HG03097 (cell line): ENCODE data around the gene PEAK3.

Source experiments
- ATAC-seq: cut with Tn5 transposase; IDR thresholded peaks from one replicate; pipeline ENCODE4 v1.9.1; 2021; ENCODE audit not compliant: unreplicated experiment, low FRiP score

The PEAK3 gene

GRCh38 chr19:2282062-2282861 is at the start of gene PEAK3:
PEAK3 (minus strand) TSS chr19:2282175; CDS start chr19:2280931, 1,244 bp downstream.
- ATAC-seq, result no peak

GRCh38 chr19:2330632-2331284 is 48.8 kb upstream of the PEAK3 start:
- ATAC-seq, result no peak

- no peak for ATAC-seq
These were observed 48.3 kb upstream of the PEAK3 start for GRCh38 chr19:2330255-2330631.

DNA sequence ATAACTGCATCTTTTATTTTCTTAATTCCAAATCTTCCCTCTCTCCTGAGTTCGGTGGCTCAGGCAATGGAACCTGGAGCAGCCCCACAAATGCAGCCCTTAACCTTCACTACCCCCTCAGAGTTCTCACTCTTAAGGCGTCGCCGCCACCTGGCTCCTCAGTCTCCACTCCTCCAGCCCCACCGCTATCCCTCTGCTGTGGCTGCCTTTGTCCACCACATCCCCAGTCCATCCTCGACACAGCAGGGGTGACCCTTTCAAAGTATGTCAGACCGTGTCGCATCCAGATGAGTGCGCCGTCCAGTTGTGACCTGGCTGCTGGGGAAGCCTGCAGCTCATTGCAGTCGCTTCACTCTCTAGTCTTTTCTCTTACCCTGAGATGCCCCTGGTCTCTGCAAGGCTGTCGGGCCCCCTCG is 47.5 kb upstream of the PEAK3 start:
- ATAC-seq, result no peak

DNA sequence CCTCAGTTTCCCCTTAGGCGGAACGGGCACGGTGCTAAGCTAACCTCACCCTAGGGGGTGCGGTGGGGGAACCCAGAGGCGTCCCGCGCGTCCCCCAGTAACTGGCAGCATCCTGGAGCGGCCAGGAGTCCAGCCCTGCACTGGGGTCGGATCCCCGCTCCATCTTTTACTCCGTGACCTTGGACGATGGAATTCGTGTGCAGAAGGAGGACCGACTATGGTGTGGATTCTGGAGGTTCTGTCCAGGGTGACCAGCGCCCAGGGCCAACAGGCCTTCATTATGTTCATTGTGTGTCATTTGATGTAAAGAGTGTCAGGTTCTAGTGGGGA is 47.1 kb upstream of the PEAK3 start:
- no peak for ATAC-seq

GRCh38 chr19:2328401-2329148 is 46.6 kb upstream of the PEAK3 start, which contains the start of the genes LSM7 and SPPL2B:
LSM7 (minus strand) TSS chr19:2328586; CDS start chr19:2328566, 20 bp downstream.
SPPL2B (plus strand) TSS chr19:2328684; CDS start chr19:2328710, 26 bp downstream.
- peak; percentile 53 for ATAC-seq

DNA sequence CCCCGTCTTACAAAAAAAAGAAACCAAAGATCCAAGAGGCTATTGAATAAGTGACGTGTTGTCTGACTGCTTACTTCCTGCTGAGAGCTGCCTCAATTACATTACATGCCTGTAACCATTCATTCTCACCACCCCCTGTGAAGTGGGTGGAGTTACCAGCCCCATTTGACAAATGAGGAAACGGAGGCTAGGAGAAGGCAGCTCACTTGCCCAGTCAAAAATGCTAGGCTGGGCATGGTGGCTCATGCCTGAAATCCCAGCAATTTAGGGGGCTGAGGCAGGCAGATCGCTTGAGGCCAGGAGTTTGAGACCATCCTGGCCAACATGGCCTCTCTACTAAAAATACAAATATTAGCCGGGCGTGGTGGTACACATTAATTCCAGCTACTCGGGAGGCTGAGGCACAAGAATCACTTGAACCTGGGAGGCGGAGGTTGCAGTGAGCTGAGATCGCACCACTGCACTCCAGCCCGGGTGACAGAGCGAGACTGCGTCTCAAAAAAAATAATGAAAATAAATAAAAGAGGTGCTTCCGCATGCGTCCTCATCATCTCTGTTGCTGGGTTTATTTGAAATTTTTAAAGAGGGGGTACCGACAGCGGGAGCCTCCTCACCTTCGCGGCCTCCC is 45.9 kb upstream of the PEAK3 start:
- ATAC-seq, result no peak

- no peak for ATAC-seq
These were observed 44.9 kb upstream of the PEAK3 start for GRCh38 chr19:2326699-2327360.

DNA sequence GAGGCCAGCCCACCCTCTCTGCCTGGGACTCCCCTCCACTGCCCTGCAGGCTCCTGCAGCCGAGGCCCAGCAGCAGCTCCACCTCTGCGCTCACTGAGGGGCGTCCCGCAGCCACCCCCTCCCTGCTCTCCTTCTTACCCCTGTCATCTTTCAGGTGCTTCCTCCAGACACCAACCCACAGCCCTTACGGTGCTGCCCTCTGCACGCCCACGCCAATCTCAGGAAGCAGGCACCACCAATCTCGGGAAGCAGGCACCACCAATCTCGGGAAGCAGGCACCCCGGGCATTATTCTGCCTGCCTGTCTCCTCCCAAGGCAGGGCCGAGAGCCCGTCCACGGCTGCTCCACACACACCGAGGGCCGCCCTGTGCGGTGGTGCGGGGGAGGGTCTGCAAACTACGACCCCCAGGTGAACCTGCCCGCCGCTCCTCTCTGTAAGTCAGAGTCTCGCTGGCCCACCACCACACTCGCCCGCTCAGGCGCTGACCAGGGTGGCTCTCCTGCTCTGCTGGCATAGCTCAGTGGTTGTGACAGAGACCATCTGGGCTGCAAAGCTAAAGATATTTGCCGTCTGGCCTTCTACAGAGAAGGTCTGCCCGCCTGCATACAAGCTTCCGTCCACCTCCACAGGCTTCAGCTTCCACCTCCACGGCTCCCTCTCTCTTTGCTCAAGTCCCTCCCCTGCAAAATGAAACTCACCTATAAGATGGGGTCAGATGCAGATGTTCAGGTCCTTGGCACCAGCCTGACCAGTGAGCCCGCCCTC is 43.5 kb upstream of the PEAK3 start:
- ATAC-seq, result no peak

GRCh38 chr19:2324220-2324948 is 42.4 kb upstream of the PEAK3 start:
- no peak for ATAC-seq

- no peak for ATAC-seq
These were observed 41.7 kb upstream of the PEAK3 start for GRCh38 chr19:2323707-2324106.

GRCh38 chr19:2321565-2322283 is 39.7 kb upstream of the PEAK3 start:
- no peak for ATAC-seq

GRCh38 chr19:2320939-2321338 is 39.0 kb upstream of the PEAK3 start:
- no peak for ATAC-seq

DNA sequence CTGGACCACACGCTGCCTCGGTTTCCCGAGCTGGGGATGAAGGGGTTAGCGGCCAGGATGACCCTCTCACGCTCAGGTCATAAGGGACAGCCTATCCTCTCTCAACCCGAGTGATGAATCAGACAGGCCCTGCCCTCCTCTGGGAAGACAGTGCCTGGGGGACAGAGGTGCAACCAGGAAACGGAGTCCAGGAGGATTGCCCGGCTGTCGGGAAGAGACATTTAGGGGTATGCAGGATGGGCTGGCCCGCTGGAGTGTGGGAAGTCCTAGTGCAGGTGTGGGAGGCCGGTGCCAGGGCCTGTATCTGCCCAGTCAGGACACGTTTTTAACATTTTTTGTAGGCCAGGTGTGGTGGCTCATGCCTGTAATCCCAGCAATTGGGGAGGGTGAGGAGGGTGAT is 38.1 kb upstream of the PEAK3 start:
- ATAC-seq, result no peak

- ATAC-seq, result no peak
These were observed 37.6 kb upstream of the PEAK3 start for GRCh38 chr19:2319551-2319950.

DNA sequence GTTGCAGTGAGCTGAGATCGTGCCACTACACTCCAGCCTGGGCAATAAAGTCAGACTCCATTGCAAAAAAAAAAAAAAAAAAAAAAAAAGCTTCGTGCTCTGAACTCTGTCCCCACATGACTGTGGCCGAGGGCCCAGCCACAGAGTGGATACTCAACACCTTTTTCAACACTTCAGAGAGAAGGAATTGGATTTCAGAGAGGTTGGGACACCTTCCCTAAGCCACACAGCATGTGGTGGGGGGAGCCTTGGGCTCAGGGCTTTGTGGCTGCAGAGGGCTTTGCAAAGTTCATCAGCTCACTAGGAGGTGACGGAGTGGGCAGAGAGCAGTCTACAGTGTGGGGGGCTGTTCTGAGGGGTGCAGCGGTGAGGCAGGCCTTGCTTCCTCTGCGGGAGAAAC is 36.9 kb upstream of the PEAK3 start:
- ATAC-seq, result no peak

GRCh38 chr19:2317756-2318155 is 35.8 kb upstream of the PEAK3 start:
- no peak for ATAC-seq

DNA sequence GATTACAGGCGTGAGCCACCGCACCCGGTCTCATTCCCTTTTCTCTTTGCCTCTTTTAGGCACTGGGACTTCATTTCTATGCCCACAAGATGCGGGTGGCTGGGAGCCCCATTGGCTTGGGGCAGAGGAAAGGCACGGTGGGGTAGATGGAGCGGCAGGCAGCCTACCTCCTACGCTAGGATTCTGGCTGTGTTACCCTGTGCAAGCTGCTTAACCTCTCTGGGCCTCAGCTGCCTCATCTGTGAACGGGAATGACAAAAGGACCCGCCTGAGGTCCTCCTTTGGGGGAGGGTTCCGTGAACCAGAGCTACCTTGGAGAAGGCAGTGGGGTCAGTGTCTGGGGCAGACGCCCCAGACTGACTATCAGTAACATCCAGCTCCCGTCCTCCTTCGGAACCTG is 35.3 kb upstream of the PEAK3 start:
- ATAC-seq, result no peak
